ENCODE measurements around the gene LUC7L3.

LUC7L3 gene

GRCh38 chr17:50805486-50805885 lies 86.1 kb downstream of the LUC7L3 start:
- Histone ChIP-seq H3K9me2 (ENCODE audit: low read depth, low read length) (no peaks in the 10 kb centered on the region), H3K4me3 (ENCODE audit: low read depth, low read length, poor library complexity, severe bottlenecking) (no peak overlapping the region), H3K9me3 (ENCODE audit: low read length) (no peaks in the 10 kb centered on the region), H3K9ac (ENCODE audit: low read length) (no peak overlapping the region), H3F3A (ENCODE audit: insufficient read depth, low read length) (no peaks in the 10 kb centered on the region), H3K79me2 (ENCODE audit: insufficient read depth, low read length) (no peaks in the 10 kb centered on the region), H3K27ac (ENCODE audit: low read depth, low read length, poor library complexity, severe bottlenecking) (no peak overlapping the region), H2AFZ (ENCODE audit: low read length) (no peak overlapping the region), H3K4me2 (ENCODE audit: low read length) (no peak overlapping the region), H3K27me3 (ENCODE audit: insufficient read depth, low read length) (0 out of 2 replicates have a peak, but pooled peaks cover under 1% of the 10 kb centered on the region), H3K4me1 (ENCODE audit: insufficient read depth, low read length, severe bottlenecking) (no peaks in the 10 kb centered on the region), H3K36me3 (ENCODE audit: insufficient read depth, low read length) (no peaks in the 10 kb centered on the region), H4K20me1 (ENCODE audit: insufficient read depth, low read length) (no peaks in the 10 kb centered on the region)
- TF ChIP-seq EZH2 (IDR thresholded peaks at IDR 0.05; ENCODE audit: borderline replicate concordance, low read length), result no peak
- no peak for TF ChIP-seq CTCF (IDR thresholded peaks at IDR 0.05; ENCODE audit: low read length)

All from OCI-LY1 (cell line).